IMR-90 (cell line): ENCODE results near the gene PRKAG2. TPM values are rescaled to one million over a fixed set of nuclear protein-coding genes. Genes with fewer than 3 reads are reported as not detected.

Experiments
- ATAC-seq: fragments of 200-7000 bp; cut with Tn5 transposase; 2 replicates; pipeline ENCODE4 v1.9.1; 2020; ENCODE audit warnings: low read depth, mild to moderate bottlenecking, moderate library complexity
- BruUV-seq: library from RNA; stranded (reverse); fragments of 400-500 nt; replicated peaks from 2 replicates; lab custom pipeline; 2021; lab: Mats Ljungman, UMichigan
- CTCF ChIA-PET: fragments of 300-600 bp; formaldehyde crosslinking; extraction: SDS; loops from one replicate; lab custom pipeline; 2021; ENCODE audit warnings: antibody characterized with exemption; lab: Yijun Ruan, JAX
- POLR2A ChIA-PET: fragments of 300-600 bp; sonication (Branson Sonifier 250); formaldehyde crosslinking; loops from one replicate; lab custom pipeline; 2022; ENCODE audit warnings: antibody characterized with exemption; ENCODE audit not compliant: unreplicated experiment; lab: Charles Lee
- DNase-seq: peaks from one replicate; pipeline ENCODE4 v3.0.0; 2013
- H2AFZ ChIP-seq: replicated peaks from 2 replicates; pipeline ENCODE3; 2013; ENCODE audit warnings: low read length, mild to moderate bottlenecking; ENCODE audit not compliant: poor library complexity
- H2AK5ac ChIP-seq: 2 replicates; pipeline ENCODE4 v1.6.1; 2013; ENCODE audit warnings: low read depth, low read length, inconsistent platforms
- H2AK9ac ChIP-seq: replicated peaks from 2 replicates; pipeline ENCODE3; 2013; ENCODE audit warnings: mild to moderate bottlenecking, low read depth, low read length, moderate library complexity; ENCODE audit not compliant: poor library complexity
- H2BK120ac ChIP-seq: 2 replicates; pipeline ENCODE4 v1.6.1; 2013; ENCODE audit warnings: low read depth, low read length, inconsistent platforms
- H2BK15ac ChIP-seq: 3 replicates; pipeline ENCODE4 v1.6.1; 2013; ENCODE audit warnings: low read depth, low read length, inconsistent platforms
- H2BK20ac ChIP-seq: 2 replicates; pipeline ENCODE4 v1.6.1; 2013; ENCODE audit warnings: low read depth, mild to moderate bottlenecking, inconsistent platforms, low read length, moderate library complexity
- H2BK5ac ChIP-seq: 2 replicates; pipeline ENCODE4 v1.6.1; 2013; ENCODE audit warnings: mild to moderate bottlenecking, low read depth, low read length, inconsistent platforms; ENCODE audit not compliant: poor library complexity, severe bottlenecking
- H3K14ac ChIP-seq: replicated peaks from 2 replicates; pipeline ENCODE4 v1.6.1; 2013; ENCODE audit warnings: low read depth, low read length, inconsistent platforms
- H3K18ac ChIP-seq: 2 replicates; pipeline ENCODE4 v1.6.1; 2013; ENCODE audit warnings: low read depth, low read length, control low read depth
- H3K23ac ChIP-seq: 2 replicates; pipeline ENCODE4 v1.6.1; 2013; ENCODE audit warnings: low read depth, low read length, inconsistent platforms
- H3K27ac ChIP-seq: 2 replicates; pipeline ENCODE4 v1.5.1; 2013; ENCODE audit warnings: mild to moderate bottlenecking, control low read depth, low read length; ENCODE audit not compliant: insufficient read depth
- H3K27me3 ChIP-seq: 2 replicates; pipeline ENCODE4 v1.6.1; 2013; ENCODE audit warnings: low read length; ENCODE audit not compliant: control insufficient read depth, insufficient read depth
- H3K36me3 ChIP-seq: 2 replicates; pipeline ENCODE4 v1.6.1; 2013; ENCODE audit warnings: low read length, mixed read lengths; ENCODE audit not compliant: control insufficient read depth, insufficient read depth
- H3K4ac ChIP-seq: 2 replicates; pipeline ENCODE4 v1.6.1; 2013; ENCODE audit warnings: low read depth, low read length, inconsistent platforms
- H3K4me1 ChIP-seq: 2 replicates; pipeline ENCODE4 v1.6.1; 2013; ENCODE audit warnings: low read length, mixed read lengths; ENCODE audit not compliant: control insufficient read depth, insufficient read depth
- H3K4me2 ChIP-seq: 2 replicates; pipeline ENCODE4 v1.6.1; 2013; ENCODE audit warnings: low read depth, mild to moderate bottlenecking, control low read depth, low read length, moderate library complexity
- H3K4me3 ChIP-seq: 2 replicates; pipeline ENCODE4 v1.5.1; 2013; ENCODE audit warnings: low read depth, mild to moderate bottlenecking, control low read depth, low read length, moderate library complexity; ENCODE audit not compliant: insufficient read depth
- H3K56ac ChIP-seq: 2 replicates; pipeline ENCODE4 v1.6.1; 2013; ENCODE audit warnings: low read length, inconsistent platforms; ENCODE audit not compliant: insufficient read depth; ENCODE audit errors: extremely low read depth
- H3K79me1 ChIP-seq, 2 experiments: 2 replicates each; pipeline ENCODE4 v1.6.1; 2013; ENCODE audit warnings: low read length in 2 of 2, inconsistent platforms in 1 of 2, low read depth in 1 of 2
- H3K9ac ChIP-seq: 2 replicates; pipeline ENCODE4 v1.6.1; 2013; ENCODE audit warnings: low read depth, low read length, control low read depth
- H3K9me1 ChIP-seq: 2 replicates; pipeline ENCODE4 v1.6.1; 2013; ENCODE audit warnings: low read length, inconsistent platforms; ENCODE audit not compliant: insufficient read depth
- H3K9me3 ChIP-seq: 2 replicates; pipeline ENCODE4 v1.6.1; 2013; ENCODE audit warnings: low read length; ENCODE audit not compliant: control insufficient read depth, insufficient read depth
- H4K20me1 ChIP-seq: 2 replicates; pipeline ENCODE4 v1.6.1; 2013; ENCODE audit warnings: low read length, inconsistent platforms; ENCODE audit not compliant: insufficient read depth
- H4K5ac ChIP-seq: 2 replicates; pipeline ENCODE4 v1.6.1; 2013; ENCODE audit warnings: mild to moderate bottlenecking, low read depth, low read length, control low read depth
- H4K8ac ChIP-seq, 2 experiments: 2 replicates each; pipeline ENCODE4 v1.6.1; 2013; ENCODE audit warnings: low read depth in 2 of 2, low read length in 2 of 2, control low read depth in 1 of 2, inconsistent platforms in 1 of 2
- H4K91ac ChIP-seq: 2 replicates; pipeline ENCODE4 v1.6.1; 2013; ENCODE audit warnings: low read depth, low read length, inconsistent platforms; ENCODE audit not compliant: insufficient read depth
- BHLHE40 ChIP-seq: fragments of 150-350 bp; IDR thresholded peaks from 2 replicates; pipeline ENCODE4 v1.6.1; 2016; ENCODE audit warnings: mild to moderate bottlenecking, low read depth, low read length
- CEBPB ChIP-seq: IDR thresholded peaks from 2 replicates; pipeline ENCODE4 v1.6.1; 2012; ENCODE audit warnings: low read depth, low read length, improper control_type of control experiment
- ELK1 ChIP-seq: fragments of 150-350 bp; IDR thresholded peaks from 2 replicates; pipeline ENCODE4 v1.6.1; 2016; ENCODE audit warnings: low read depth, mild to moderate bottlenecking, low read length, moderate library complexity, borderline replicate concordance
- MAZ ChIP-seq: IDR thresholded peaks from 2 replicates; pipeline ENCODE4 v1.6.1; 2012; ENCODE audit warnings: low read depth, mild to moderate bottlenecking, low read length, improper control_type of control experiment, moderate library complexity, borderline replicate concordance
- NFE2L2 ChIP-seq: fragments of 150-350 bp; IDR thresholded peaks from 2 replicates; pipeline ENCODE4 v1.6.1; 2016; ENCODE audit warnings: low read depth, mild to moderate bottlenecking, low read length
- POLR2A ChIP-seq: IDR thresholded peaks from 2 replicates; pipeline ENCODE4 v1.6.1; 2012; ENCODE audit warnings: mild to moderate bottlenecking, low read depth, low read length
- RAD21 ChIP-seq: IDR thresholded peaks from 2 replicates; pipeline ENCODE4 v1.6.1; 2012; ENCODE audit warnings: low read length, improper control_type of control experiment
- RCOR1 ChIP-seq: IDR thresholded peaks from 2 replicates; pipeline ENCODE4 v1.6.1; 2012; ENCODE audit warnings: mild to moderate bottlenecking, low read length, improper control_type of control experiment; ENCODE audit not compliant: insufficient replicate concordance
- RFX5 ChIP-seq: IDR thresholded peaks from 2 replicates; pipeline ENCODE4 v1.8.0; 2012; ENCODE audit warnings: low read depth, mild to moderate bottlenecking, low read length, moderate library complexity
- SMC3 ChIP-seq: fragments of 150-350 bp; IDR thresholded peaks from 2 replicates; pipeline ENCODE4 v1.6.1; 2016; ENCODE audit warnings: low read depth, mild to moderate bottlenecking, antibody characterized with exemption, low read length, moderate library complexity
- WGBS, 2 experiments: methylation state at CpG; one replicate each; pipeline versions ENCODE4 v1.1.5 to v1.1.7; 2013; ENCODE audit warnings: missing lambda C conversion rate in 2 of 2; ENCODE audit not compliant: insufficient read length in 1 of 2; ENCODE audit errors: extremely low coverage in 2 of 2; 5-methylcytosine and 5-hydroxymethylcytosine counted together
- dilution Hi-C: fragments of 300-500 bp; cut with HindIII; formaldehyde crosslinking; loops from one replicate; pipeline ENCODE4 v1.14.3; 2018; ENCODE audit warnings: low sequenced_read_pairs; ENCODE audit not compliant: unreplicated experiment
- in situ Hi-C: fragments of 300-500 bp; cut with MboI; formaldehyde crosslinking; loops from 3 replicates; pipeline ENCODE4 v1.14.3; 2019; ENCODE audit warnings: low sequenced_read_pairs, inconsistent platforms, mixed read lengths
- intact Hi-C: fragments of 100-400 bp; cut with micrococcal nuclease; formaldehyde crosslinking; loops from 2 replicates; pipeline ENCODE4 v1.10.0; 2022
- polyA plus RNA-seq, 3 experiments: library from polyadenylated mRNA; depleted of rRNA; stranded (reverse); fragments of >200 nt; gene quantifications; 2 replicates each; pipeline ENCODE4 v1.2.3, GENCODE V29; 2012; ENCODE audit warnings: low replicate concordance in 1 of 3
- total RNA-seq: library from RNA; depleted of rRNA; stranded (reverse); fragments of >200 nt; gene quantifications from 2 replicates; pipeline ENCODE4 v1.2.3, GENCODE V29; 2012
- TF ChIP-seq, protein P1 (sequence below): conservative IDR thresholded peaks from 2 replicates; pipeline ENCODE4 v1.5.1; 2012; ENCODE audit warnings: mild to moderate bottlenecking, low read depth, low read length, improper control_type of control experiment

The PRKAG2 gene
- total and polyA plus RNA-seq, 2 of the 4 experiments (the other 2 are of a cell fraction) = 15.4 to 21.6 TPM

GRCh38 chr7:151889406-151890354 is 12.8 kb upstream of the PRKAG2 start:
- Histone ChIP-seq H3K56ac (no peak overlapping the region), H3K9me1 (peaks cover 3% of the 10 kb centered on the region; the same call in 1 of the 2 replicates), H3K4me1 (no peaks in the 10 kb centered on the region), H2AK5ac (no peak overlapping the region), H3K9ac (no peak overlapping the region), H3K9me3 (no peaks in the 10 kb centered on the region), H3K4me2 (no peak overlapping the region), H4K91ac (no peak overlapping the region), H3K23ac (no peak overlapping the region), H2BK120ac (no peak overlapping the region), H2BK20ac (no peak overlapping the region), H3K18ac (no peak overlapping the region), H2AK9ac (no peak overlapping the region), H3K27ac (no peak overlapping the region), H3K4me3 (no peak overlapping the region), H3K4ac (no peak overlapping the region), H3K79me1 (no peaks in the 10 kb centered on the region), H4K20me1 (no peaks in the 10 kb centered on the region), H3K27me3 (peaks cover 56% of the 10 kb centered on the region), H2BK5ac (no peak overlapping the region), H4K5ac (no peak overlapping the region), H4K8ac (no peak overlapping the region), H2BK15ac (no peak overlapping the region), H2AFZ (no peak overlapping the region), H3K14ac (no peak overlapping the region), H3K36me3 (no peaks in the 10 kb centered on the region)
- TF ChIP-seq NFE2L2 (no peak), MAZ (no peak), POLR2A (no peak), ELK1 (no peak), RAD21 (no peak), BHLHE40 (no peak), RCOR1 (no peak), SMC3 (no peak), CEBPB (no peak), RFX5 (no peak)
- TF ChIP-seq, protein P1, sequence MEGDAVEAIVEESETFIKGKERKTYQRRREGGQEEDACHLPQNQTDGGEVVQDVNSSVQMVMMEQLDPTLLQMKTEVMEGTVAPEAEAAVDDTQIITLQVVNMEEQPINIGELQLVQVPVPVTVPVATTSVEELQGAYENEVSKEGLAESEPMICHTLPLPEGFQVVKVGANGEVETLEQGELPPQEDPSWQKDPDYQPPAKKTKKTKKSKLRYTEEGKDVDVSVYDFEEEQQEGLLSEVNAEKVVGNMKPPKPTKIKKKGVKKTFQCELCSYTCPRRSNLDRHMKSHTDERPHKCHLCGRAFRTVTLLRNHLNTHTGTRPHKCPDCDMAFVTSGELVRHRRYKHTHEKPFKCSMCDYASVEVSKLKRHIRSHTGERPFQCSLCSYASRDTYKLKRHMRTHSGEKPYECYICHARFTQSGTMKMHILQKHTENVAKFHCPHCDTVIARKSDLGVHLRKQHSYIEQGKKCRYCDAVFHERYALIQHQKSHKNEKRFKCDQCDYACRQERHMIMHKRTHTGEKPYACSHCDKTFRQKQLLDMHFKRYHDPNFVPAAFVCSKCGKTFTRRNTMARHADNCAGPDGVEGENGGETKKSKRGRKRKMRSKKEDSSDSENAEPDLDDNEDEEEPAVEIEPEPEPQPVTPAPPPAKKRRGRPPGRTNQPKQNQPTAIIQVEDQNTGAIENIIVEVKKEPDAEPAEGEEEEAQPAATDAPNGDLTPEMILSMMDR = no peak
- dilution Hi-C loops = no loop called here
- ATAC-seq = no peak
- CTCF ChIA-PET = no interaction called here
- in situ Hi-C loops = no loop called here
- WGBS, 2 experiments = 71% methylated on average over 11 of the region's 21 CpGs; no CpG with 5 or more reads in 1 of the 2 experiments
- intact Hi-C loops = no loop called here
- no peak for DNase-seq
- POLR2A ChIA-PET = no interaction called here
- BruUV-seq = no TSS peak
